GM18502 (cell line): Measurements from ENCODE around the gene KIF2A.
"Not testable (repeated sequence)": the region's sequence is repeated elsewhere in the genome, so short reads cannot be mapped to it uniquely, and the experiment has no call there.

Experiments used
- ATAC-seq: cut with Tn5 transposase; IDR thresholded peaks from one replicate; pipeline ENCODE4 v1.9.1; 2021; ENCODE audit warnings: mild to moderate bottlenecking; ENCODE audit not compliant: unreplicated experiment, poor library complexity

KIF2A gene

DNA sequence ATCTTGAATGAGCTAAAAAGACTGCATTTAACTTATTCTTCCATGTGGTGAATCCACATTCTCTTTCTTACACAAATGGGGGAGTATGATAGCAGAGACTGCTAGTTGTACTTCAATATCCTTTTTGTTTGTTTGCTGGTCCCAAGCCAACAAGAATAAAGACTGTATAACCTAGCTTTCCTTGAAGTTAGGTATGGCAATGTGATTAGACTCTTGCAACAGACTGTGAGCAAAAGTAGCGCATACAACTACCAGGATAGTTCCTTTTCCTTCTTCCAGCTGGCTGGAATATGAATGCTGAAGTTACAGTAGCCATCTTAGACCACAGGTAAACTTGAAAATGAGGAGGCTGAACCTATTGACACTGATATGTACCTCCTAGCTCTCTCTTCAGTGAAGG, 17.9 kb upstream of the KIF2A start:
- ATAC-seq = no peak

DNA sequence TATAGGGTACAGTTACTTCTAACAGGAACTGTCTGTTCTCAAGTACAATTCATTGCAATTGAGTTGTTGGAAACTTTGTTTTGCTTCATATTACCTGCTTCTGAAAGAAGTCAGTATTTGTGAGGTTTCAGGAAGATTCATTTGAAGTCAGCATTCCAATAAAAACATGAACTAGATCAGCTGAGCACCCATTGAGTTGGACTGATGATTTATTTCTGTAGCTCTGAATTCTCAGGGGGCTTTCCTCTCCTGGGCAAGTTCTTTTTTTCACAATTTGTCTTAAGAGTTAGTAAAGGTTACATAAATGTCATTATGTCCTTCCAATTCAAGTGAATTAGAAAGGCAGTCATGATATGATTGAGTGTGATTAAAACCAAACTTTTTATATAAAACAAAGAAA, 16.2 kb upstream of the KIF2A start:
- no peak for ATAC-seq

DNA sequence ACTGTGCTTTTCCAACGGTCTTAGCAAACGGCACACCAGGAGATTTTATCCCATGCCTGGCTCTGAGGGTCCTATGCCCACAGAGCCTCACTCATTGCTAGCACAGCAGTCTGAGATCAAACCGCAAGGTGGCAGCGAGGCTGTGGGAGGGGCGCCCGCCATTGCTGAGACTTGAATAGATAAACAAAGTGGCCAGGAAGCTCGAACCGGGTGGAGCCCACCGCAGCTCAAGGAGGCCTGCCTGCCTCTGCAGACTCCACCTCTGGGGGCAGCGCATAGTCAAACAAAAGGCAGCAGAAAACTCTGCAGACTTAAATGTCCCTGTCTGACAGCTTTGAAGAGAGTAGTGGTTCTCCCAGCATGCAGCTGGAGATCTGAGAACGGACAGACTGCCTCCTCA, 14.2 kb upstream of the KIF2A start:
- ATAC-seq = not testable (repeated sequence)

DNA sequence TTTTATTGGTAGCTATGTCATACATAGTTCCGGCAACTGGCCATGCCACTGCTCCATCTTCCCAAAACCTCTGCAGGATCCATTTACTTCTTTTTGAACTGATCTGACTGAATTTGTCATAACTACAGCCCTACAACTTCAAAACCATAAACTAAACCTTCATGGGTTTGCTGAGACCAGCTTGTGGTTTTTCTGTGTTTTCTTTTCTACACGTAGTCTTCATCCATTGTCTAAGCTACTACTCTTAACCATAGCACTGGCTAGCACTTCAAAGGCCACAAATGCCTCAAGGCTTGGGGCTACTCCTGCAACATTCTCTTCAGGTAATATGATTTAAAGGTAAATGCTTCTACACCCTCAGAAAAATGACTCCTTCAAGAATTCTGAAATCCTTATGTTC, 9.0 kb upstream of the KIF2A start:
- no peak for ATAC-seq

DNA sequence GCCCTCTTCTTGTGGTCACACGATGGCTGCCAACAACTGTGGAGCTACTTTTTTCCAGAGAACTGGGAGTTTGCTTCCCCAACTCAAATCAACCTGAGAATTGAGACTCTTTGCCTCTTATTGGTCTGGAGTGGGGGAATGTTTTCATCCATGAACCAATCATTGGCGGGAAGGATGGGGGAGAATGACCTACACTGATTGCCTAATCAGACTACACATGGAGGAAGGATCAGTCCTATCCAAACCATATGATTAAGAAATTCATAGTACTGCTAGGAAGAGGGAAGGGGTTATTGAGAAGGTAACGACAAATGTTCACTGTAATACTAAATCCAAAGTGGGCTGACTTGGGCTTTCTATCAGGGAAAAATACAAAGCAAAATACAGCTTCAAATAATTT, 7.9 kb upstream of the KIF2A start:
- ATAC-seq = no peak

DNA sequence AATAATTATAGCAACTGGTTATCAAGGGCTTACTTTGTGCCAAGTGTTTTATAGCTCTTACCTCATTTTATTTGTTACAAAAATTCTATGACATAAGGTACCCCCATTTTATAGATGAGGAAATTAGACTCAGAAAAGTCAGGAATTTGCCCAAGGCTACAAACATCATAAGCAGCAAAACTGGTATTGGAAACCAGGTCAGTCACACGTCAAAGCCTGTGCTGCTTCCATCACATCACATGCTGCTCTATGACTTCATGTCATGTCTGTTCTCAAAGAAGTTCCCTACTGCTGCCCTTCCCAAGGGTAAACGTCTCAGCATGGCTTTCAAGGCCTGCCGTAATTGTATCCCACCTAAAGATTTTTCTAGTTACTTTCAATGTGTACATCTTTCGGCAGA, 6.9 kb upstream of the KIF2A start:
- ATAC-seq = no peak

DNA sequence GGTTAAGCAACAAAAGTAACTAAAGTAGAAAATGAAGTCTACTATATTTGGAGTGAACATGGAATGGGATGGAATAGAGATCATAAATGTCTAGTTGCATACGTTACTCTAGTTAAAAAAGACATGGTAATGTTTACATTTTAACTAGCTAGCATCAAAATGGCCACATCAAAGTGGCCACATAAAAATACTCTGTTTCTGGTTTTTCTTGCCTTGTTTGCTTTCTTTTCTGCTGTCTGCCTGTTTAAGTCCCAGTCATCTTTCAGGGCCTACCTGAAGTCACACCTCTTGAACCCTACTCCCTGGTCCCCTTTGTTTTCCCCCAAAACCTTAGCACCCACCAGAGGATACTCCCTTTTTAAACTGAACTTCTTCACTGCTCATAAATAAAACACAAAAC, 6.4 kb upstream of the KIF2A start:
- no peak for ATAC-seq

DNA sequence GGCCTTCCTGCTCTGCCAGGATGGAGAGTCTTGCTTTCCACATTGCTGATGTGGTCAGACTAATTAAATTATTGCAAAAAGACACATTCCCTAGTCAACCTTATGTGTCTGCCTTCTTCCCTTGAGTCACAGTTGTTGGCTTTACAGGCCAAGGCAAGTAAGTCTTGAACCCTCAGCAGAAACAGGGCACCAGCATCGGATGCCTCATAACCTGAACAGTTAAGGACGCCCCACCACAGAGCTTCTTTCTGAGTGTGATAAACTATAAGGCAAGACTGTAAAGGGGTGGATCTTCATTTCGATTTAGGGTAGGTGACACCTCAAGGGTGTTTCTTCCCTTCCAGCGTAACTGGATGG, 670 bp upstream of the KIF2A start:
- no peak for ATAC-seq

DNA sequence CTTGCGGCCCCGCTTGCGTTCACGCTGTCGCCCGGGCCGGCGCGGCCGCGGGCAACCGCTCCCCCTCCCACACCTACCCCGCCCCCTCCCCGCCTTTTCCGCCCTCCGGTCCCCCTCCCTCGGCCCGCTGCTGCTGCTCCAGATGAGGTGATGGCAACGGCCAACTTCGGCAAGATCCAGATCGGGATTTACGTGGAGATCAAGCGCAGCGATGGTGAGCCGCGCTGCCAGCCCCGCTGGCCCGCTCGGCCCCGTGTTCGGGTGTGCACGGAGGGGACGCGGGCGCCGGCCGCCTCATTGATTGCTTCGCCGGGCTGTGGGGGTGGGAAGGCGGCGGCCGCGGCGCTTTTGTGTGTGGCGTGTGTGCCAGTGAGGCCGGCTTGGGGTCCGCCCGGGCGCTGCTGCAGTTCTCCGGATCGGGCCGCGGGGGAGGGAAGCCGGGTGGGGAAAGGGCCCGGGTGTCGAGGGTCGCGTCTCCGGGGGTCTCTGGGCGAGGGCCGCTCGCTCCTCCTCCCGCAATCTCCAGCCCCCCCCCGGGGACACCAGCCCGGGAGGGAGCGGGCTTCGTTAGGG, 403 bp downstream of the KIF2A start:
- ATAC-seq = peak; percentile 42

DNA sequence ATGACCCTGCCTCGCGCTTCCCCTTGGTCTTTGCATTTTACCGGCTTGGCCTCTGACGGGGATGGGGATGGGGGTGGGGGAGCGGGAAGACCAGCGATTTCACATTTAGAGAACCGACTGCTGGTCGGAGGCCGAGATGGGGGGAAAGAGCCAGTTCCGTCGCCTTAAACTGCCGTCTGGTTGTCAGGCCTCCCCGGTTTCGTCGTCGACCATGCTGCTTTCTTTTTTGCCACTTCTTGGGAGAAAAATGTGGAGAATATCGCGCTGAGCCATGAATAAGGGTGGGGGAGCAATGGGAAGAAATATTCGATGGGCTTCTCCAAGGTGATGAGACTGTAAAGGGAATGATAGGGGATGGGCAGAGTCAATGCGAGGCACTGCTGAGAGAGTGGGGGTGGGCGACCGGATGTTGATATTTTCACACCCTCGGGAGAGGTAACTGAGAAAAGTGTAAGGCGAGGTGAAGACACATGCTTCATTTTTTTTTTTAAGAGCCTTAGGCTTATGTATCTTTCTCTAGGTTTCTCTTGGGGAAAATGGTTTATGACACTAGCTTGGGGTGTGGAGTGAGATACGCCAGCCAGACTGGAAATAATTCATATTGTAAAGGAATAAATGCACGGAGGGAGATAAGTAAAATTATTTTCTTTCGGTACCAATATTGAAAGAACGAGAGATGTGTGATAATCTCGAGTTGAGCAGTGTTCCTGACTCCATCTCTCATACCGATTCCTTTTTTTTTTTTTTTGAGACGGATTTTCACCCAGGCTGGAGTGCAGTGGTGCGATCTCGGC, 1.1 kb downstream of the KIF2A start:
- peak; percentile 26 for ATAC-seq

DNA sequence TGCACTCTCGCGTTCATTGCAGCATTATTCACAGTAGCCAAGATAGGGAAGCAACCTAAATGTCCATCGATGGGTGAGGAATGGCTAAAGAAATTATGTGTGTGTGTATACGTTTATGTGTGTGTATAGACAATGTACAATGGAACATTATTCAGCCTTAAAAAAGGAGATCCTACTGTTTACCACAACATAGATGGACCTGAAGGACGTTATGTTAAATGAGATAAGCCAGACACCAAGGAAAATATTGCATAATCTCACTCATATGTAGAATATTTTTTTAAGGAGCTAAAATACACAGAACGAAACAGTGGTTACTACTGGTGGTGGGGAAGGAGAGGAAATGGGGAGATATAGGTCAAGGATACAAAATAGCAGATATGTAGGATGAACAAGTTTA, 2.4 kb downstream of the KIF2A start:
- no peak for ATAC-seq

DNA sequence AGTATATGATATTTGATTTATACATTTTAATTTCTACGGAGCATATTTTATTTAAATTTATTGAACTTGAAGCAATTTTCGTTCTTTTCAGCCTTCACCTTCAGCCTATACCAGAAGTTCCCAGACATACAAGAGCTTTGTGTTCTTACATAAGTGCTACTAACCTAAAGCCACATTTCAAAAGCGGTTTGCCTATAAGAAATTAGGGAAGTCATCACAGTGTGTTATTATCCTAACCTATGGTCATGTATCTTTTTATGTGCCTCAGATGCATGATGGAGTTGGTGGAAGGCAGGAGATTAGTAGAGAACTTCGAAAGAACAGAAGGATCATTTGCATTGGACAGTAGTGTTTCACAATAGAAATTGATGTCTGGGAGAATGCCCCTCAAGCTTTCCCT, 3.1 kb downstream of the KIF2A start:
- ATAC-seq = no peak

DNA sequence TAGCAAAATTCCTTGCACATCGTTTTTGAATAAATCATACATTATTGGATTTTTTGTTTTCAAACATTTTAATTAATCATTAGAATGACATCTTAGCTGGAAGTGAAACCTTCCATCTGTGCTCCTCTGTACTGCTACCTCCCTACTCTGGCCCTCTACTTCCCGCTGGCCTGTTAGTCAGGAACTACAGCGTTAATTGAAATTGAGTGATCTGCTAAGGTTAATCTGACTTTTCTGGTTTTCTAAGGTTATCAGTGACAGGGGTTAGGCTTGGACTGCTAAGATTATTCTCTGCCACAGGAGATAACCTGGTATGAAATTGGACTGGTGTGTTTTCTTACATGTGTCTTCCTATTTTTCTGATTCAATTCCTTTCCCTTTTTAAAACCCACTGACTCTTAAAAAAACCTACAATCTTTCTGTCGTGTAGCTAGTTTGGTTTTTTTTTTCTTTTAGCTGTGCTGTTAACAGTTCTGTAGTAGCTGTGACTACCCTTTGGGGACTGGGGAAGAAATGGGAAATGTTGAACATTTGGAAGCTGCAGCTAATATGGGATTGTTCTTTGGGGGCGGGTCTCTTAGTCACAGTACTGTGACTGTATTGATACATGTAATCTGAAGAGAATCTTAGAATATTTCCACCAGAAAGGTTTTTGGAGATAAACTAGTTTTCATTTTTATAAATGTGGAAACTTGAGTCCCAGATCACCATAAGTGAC, 4.6 kb downstream of the KIF2A start:
- no peak for ATAC-seq

DNA sequence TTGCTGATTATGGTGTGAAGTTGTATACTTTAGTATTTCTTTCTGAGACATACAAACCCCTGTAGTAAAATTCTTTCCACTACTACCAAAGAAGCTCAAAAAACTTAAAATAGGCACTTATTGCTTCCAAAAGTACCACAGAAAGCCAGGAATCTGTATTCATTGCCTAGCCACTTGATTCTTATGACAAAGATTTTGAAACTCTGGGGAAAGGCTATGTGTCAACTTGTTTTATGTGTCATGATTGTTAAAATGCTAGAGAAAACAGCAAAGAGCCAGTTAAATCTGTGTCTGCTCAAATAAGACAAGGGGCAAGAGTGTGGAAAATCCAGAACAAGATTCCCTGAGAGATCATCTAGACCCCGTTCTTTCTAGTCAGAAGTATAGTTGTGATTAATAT, 6.0 kb downstream of the KIF2A start:
- no peak for ATAC-seq

DNA sequence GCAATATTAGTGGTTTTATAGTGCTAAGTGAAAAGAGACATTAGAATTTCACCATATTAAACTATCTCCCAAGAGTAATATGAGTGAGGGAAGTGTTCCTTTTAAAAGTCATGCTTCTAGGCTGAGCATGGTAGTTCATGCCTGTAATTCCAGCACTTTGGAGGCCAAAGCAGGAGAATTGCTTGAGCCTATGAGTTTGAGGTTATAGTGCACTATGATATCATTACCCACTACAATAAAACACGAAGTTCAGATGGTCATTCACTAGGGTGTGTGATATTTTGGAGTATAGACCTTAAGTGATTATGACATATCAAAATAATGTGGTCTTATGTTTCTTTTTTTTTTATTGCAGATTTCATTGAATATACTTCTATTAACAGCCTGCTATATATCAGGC, 6.7 kb downstream of the KIF2A start:
- ATAC-seq = no peak

DNA sequence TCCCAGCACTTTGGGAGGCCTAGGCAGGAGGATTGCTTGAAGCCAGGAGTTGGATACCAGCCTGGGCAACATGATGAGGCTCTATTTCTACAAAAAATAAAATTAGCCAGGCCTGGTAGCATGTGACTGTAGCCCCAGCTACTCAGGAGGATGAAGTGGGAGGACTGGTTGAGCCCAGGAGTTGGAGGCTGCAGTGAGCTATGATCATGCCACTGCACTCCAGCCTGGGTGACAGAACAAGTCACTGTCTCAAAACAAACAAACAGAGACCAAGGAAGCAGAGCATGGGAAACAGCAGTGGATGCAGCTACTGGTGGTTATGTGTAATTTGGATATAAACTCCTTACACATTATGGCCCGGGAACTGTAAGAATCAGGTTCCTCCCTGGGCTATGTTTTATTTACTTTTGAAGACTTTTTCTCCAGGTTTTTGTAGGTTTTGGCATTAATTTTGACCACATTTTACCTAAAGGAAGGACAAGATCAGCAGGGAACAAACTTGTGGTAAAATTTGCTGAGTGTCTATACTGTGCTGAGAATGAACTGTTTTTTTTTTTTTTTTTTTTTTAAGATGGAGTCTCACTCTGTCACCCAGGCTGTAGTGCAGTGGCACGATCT, 8.3 kb downstream of the KIF2A start:
- ATAC-seq = no peak

DNA sequence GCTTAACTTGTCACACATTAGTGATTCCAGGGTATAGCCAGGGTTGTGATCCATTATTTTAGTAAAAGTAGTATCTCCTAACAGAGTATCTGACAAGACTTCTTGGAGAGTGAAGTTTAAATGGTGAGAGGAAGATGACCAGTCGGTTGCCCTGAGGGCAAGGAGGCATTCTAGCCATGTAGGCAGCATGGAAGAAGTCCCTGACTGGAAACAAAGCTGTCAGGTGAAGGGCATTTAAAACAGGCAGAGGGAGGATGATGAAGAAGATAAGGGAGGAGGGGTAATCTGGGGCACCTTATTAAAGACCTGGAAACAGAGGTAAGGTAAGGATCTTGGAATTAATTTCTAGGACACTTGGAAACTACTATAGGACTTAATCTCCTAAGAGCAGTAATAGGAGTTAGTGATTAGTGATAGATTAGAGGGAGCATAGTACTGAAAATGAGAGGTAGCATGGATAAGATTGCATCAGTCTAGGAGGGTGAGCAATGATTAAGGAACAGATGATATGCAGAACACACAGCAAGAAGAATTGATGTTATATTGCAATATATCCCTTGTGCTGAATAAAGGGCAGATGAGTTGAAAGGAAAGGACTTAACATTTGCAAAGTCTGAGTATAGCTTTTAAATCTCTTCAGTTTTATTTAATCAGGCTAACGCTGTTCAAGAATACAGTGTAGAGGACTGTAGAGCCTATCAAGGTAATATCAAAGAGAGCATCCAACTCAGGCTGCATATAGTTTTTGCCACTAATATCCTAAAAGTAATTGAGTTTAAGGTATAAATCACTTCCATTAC, 9.6 kb downstream of the KIF2A start:
- ATAC-seq = no peak

DNA sequence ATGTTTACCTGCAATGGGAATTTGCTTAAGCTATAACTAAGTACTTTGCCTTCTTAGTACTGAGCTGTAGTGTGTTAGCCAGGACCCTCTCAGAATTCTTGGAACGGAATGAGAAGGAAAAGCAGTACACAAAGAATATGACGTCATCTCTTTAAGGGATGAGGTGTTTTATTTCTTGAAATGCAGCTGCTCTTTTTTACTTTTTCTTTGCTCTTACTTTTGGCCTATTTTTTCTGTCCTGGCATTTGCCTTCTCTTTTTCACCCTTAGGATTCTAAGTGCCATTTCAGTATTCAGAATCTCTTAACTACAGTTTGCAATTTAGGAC, 10.1 kb downstream of the KIF2A start:
- no peak for ATAC-seq

DNA sequence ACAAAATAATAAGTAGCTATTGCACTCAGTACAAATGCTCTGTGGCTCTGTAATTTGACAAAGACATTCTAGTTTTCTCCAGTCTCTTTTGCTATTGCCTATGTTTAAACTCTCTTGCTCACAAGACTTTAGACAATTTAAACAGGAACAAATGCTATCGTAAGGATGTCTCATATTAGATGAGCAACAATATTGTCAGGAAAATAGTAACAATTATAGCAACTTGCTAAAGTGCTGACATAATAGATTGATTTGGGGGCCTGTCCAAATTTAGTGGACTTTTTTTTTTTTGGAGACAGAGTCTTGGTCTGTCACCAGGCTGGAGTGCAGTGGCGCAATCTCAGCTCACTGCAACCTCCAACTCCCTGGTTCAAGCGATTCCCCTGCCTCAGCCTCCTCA, 11.8 kb downstream of the KIF2A start:
- no peak for ATAC-seq

DNA sequence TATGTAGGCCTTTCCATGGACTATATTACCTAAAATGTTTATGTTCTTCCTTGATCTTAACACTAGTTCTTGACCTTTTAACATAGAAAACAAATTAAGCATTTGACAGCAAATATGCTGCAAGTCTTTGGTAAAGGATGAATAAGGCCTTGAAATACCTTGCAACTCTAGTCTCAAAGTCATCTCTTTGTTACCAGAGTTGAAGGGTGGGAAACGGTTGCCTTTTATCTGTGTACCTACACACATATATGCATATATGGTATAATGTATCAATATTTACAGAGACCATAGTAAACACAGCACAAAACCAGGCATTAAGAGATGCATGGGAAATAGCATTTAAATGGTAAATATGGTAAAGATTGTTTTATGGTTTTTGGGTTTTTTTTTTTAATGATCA, 16.5 kb downstream of the KIF2A start:
- ATAC-seq = no peak

DNA sequence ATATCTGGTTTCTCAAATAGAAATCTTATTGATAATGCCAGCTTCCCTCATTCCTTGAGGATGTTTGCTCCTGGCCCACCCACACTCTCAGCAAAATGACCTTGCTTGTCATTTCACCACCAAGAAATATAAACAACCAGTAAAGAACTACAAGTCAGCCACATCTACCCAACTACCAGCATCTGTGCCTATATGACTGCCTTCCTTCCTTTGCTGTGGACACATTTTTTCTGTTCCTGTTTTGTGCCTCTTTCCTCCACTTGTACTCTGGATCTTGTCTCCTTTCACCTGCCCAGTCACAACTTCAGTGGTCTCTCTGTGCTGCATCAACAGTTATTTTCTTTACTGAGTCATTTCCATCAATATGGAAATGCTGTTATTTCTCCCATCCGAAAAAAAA, 20.3 kb downstream of the KIF2A start:
- peak; percentile 80 for ATAC-seq
